GM19372 (cell line): ENCODE results near the gene SLC6A19.

Experiments used
- ATAC-seq: cut with Tn5 transposase; IDR thresholded peaks from one replicate; pipeline ENCODE4 v1.9.1; 2021; ENCODE audit warnings: mild to moderate bottlenecking, low read depth, moderate library complexity; ENCODE audit not compliant: unreplicated experiment

The SLC6A19 gene

DNA sequence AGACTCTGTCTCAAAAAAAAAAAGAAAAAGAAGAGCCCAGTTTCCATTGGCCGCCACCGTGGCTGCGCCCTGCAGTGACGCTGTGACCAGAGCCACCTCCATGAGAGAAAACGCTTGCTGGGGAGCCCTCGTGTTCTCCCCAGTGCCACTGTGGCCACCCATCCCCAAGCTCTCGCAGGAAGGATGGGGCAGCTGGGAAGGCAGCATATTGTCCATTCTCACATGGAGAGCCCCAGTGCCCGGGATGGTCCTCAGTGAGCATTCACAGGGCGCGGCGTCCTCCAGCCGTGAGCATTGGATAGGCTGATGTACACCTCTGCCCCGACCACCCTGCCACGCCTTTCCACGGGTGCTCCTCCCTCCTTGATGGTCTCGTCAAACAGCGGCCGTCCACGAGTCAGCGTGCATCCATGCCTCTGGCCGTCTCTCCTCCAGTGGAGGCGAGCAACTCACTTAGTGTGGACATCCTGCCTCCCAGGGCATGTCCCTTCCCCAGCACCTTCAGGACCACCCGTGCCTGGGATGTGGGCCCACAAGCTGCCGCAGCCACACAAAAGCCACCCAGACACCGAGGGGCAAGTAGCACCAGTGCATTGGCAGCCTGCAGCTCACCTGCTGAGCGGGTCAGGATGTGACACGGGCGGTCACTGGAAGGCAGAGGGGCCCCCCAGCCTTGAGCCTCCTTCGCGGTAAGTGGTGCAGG lies 23.4 kb upstream of the SLC6A19 start:
- no peak for ATAC-seq

DNA sequence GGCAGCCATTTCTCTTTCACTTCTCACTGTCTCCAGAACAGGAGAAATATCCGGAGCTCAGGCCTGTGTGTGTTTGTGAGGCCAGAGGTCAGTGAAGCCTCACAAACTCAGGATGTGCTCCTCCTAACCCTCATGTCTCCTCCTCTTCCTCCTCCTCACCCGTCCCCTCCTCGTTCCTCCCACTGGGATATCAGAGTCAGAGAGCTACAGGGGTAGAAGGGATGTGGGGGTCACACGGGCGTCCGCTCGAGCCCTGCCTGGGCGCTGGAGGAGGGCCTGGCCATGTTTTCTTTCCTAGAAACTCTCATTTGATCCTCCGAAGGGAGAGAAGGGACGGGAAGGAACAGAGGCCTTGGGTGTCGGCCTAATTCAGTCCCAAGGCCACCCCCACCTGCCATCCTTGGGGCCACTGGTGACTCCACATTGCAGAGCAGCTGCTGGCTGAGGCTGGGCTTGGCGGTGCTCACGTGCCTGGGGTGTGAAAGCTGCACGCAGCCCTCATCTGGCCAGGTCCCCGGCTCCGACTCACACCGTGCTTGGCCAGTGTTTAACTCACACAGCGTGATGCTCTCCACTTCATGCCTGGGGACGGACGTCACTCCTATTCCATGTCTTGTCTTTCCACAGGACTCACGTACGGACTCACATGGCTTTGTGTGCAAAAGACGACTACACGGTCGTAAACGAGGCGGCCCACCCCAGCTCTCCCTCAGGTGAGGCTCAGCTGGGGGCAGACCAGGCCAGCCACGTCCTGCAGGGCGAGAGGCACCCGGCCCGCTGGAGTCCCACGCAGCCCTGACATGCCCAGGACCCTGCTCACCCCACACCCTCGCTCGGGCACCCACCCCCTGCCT lies 22.6 kb upstream of the SLC6A19 start:
- ATAC-seq: no peak

DNA sequence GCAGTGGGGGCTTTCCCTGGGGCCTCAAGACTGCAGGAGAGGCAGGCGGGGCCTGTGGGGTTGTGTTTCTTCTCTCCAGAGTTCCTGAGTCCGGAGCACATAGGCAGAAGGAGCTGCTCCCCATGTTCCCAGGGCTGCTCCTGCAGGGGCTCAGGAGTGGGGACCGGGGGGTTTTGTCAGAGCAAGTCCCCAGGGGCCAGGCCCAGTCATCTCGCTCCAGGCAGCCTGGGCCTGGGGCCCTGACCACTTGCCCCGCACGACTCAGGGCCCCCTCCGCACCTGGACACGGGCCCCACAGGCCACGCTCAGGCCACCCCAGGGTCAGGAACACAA lies 22.0 kb upstream of the SLC6A19 start:
- ATAC-seq: no peak

DNA sequence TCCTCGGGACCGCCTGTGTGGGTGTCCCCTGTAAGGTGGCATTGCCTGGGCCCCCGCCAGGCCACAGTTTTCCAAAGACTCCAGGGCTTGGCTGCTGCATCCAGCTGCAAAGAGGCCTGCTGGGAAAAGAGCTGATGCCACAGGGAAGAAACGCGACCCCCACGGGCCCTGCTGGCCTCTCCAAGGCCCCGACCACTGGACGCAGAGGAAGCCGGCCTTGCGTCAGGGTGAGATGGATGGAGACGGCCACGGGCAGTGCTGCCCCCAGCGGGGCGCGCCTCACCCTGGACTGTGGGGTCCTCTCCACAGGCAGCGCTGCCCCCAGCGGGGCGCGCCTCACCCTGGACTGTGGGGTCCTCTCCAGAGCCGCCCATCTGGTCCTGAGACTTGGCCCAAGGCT lies 21.3 kb upstream of the SLC6A19 start:
- ATAC-seq: no peak

DNA sequence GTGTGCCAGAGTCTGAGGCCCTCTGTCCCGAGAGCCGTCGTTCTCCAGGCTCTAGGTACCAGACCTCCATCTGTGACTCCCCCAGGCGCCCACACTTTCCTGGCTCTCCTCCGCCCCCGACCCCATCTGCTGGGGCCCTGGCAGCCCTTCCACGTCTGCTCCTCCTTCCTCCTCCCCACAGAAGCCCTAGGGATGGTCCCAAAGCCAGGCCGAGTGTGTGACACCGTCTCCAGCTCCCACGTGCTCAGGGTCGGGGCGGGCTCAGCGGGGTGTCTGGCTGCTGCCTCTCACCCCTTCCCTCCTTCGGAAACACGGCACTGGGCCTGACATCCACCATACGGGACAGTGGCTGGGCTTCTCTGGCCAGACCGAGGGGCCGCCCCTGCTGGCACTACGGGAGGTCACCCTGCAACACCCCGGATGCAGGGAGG lies 20.5 kb upstream of the SLC6A19 start:
- no peak for ATAC-seq

DNA sequence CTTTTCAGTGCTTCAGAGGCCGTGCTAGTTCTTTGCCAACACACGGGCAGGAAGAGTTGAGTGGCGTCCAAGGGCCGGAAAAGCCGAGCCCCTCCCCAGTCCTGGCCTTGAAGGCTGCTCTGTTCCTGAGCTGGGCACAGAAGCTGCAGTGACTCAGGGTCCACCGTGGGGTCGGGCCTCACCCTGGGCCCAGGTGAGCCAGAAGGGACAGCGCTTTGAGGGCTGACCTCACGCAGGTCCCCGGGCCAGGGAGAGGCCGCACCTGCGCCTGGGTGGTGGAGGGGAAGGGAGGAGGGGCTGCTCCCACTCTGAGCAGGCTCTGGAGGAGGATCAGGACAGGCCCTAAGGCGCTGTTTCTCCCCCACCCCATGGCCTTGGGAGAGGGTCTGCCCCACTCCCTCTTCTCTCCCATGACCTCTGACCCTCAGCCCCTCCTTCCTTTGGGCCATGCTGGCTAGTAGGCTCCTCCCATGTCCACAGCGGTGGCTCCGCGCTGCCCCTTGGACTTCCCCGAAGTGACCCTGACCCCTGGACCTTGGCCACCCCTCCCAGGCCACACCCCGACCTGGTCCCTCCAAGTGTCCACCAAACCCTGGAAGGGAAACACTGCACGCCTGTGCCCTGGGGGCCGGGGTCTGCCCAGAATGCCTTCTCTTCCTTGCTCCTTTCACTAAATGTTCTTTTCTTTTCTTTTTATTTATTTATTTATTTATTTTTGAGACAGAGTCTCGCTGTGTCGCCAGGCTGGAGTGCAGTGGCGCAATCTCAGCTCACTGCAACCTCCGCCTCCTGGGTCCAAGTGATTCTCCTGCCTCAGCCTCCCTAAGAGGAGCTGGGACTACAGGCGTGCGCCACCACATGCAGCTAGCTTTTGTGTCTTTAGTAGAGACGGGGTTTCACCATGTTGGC lies 19.7 kb upstream of the SLC6A19 start:
- no peak for ATAC-seq

DNA sequence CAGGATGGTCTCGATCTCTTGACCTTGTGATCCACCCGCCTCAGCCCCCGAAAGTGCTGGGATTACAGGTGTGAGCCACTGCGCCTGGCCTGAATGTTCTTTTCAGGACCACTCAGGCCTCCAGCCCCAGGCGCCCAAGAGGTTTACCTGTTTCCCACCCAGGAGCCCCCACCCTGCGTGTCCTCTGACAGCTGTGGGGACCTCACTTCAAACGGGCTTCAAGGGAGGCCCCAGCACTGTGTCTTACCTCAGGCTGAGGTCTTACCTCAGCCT lies 19.1 kb upstream of the SLC6A19 start:
- no peak for ATAC-seq

DNA sequence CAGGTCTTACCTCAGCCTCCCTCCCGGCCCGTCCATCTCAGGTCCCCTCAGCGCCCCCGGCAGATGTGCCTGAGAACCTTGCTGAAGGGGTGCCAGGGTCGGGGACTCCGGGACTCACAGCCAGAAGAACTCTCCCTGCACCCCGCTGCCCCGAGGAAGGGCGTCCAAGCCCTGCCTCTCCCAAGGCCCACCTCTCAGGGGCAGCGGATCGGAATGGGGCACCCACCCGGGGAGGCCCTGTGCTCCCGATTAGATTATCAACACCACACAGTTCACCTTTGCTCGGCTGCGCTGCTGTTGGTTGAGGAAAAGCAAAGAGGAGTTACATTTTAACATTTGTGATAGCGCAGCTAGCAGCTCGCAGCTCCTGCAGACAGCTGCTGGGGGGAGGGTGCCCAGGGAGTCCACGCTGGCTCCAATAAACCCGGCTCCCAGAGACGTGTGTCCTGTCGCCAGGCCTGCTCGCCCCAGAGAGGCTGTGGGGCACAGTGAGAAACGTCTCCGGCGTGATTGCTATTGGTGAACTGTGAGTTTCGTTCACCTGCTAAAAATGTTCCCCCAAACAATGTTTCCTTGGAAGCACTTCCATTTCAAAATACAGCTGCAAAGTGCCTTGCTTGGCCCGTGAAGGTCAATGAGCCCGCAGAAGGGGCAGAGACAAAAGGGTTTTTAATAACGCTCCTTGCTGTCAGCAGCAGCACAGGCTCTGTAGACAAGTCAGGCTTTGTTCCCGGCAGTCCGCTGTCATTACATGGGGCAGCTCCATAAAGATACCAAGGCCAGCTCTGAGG lies 18.6 kb upstream of the SLC6A19 start:
- ATAC-seq: no peak

DNA sequence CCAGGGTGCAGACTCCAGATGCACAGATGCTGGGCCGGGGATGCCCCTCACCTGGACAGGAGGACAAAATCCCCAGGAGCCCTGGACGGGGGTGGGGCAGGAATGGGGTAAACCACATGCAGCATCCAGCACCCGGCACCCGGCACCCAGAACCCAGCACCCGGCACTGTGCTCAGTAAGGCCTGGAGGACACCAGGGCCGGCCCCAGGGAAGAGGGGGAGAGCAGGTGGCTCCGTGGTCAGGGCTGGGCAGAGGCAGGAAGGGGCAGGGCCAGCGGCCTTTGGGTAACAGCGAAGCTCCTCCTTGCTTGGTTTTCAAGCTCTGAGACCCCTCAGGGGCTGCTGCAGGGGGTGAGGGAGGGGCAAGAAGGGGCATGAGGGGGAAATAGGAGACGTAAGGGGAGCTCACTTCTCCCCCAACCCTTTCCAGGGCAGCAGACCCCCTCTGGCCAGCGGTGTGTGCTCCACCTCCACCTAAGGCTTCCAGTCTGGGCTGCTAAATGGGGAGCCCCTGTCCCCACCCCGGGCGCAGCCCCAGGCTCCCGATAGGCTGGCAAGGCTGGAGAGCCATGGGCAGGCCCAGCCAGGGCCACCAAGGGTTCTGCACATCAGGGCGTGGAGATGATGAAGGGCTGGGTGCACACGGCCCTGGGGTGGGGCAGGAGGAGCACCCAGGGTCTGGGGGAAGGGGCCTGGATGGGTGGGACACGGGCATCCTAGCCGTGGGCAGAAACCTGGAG lies 17.8 kb upstream of the SLC6A19 start:
- no peak for ATAC-seq

DNA sequence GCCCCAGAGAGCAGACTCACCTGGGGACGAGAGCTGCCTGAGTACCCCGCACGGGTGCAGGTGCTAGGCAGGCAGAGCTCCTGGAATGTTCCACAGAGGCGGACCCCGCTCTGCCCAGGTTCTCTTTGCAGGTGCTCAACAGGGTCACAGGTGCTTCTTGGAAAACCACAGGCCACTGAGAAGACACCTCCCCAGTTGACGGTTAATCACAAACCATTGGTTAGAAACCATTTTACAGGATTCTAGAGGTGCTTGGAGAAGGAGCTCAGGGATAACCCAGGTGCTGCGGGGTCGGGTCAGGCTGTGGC lies 17.3 kb upstream of the SLC6A19 start:
- ATAC-seq: no peak

DNA sequence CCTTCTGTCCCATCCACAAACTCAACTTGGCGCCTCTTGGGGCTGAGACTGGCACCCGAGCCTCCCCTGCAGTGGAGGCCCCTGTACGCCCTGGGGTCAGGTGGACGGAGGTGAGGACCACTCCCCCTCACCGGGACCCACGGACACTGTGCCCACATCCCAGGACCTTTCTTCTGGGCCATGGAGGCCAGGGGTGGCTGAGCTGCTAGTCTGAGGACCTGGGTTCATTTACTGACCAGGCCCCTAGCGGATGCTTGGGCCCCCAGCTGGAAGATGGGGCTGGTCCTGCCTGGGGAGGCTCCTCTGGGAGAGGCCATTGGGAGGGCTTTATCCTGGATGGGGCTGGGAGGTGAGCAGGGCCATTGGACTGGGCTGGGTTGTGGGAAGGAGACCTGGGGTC lies 16.9 kb upstream of the SLC6A19 start:
- no peak for ATAC-seq

DNA sequence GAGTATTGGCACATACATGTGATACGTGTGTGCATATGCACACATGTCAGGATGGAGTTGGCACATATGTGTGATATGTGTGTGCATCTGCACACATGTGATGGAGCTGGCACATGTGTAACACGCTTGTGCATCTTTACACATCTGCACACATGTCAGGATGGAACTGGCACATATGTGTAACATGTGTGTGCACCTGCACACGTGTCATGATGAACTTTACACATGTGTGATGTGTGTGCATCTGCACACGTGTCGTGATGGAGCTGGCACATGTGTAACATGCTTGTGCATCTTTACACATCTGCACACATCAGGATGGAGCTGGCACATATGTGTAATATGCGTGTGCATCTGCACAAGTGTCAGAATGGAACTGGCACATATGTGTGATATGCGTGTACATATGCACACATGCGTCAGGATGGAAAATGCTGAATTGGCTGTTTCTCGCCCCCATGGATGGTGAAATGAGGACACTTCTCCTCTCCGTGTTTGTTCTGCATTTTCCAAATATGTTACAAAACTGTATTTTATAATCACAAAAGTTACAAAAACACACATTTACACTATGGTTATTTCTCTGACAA lies 16.3 kb upstream of the SLC6A19 start:
- ATAC-seq: no peak

DNA sequence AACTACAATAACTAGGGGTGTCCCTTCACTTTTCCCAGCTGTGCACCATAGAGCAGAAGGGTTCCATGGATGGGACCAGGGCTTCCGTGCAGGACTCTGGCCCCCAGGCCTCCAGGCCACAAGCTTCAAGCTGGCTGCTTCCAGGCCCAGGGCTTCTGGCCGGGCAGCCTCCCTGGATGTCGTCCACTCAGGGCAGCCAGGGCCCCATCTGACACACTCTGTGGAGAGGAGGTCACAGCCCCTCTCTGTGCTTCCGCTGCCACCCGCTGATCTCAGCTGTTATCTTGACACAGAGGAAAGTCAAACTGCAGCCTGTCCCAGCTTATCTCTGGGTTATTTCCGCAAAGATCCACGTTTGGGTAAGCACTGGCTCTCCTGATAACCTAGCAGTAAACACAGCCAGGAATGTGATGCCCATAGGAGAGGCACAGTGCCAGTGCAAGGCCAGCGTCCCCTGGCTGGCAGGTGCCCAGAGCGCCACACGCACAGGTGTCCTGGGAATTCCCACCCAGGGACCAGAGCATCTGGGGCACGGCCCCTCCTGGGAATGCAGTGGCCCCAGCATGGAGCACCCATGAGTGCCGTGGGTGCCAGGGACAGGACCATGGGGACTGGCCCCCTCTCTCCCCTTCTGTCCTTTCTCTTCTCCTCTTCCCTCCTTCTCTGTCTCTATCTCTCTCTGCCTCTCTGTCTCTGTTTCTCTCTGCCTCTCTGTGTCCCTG lies 15.6 kb upstream of the SLC6A19 start:
- ATAC-seq: no peak

DNA sequence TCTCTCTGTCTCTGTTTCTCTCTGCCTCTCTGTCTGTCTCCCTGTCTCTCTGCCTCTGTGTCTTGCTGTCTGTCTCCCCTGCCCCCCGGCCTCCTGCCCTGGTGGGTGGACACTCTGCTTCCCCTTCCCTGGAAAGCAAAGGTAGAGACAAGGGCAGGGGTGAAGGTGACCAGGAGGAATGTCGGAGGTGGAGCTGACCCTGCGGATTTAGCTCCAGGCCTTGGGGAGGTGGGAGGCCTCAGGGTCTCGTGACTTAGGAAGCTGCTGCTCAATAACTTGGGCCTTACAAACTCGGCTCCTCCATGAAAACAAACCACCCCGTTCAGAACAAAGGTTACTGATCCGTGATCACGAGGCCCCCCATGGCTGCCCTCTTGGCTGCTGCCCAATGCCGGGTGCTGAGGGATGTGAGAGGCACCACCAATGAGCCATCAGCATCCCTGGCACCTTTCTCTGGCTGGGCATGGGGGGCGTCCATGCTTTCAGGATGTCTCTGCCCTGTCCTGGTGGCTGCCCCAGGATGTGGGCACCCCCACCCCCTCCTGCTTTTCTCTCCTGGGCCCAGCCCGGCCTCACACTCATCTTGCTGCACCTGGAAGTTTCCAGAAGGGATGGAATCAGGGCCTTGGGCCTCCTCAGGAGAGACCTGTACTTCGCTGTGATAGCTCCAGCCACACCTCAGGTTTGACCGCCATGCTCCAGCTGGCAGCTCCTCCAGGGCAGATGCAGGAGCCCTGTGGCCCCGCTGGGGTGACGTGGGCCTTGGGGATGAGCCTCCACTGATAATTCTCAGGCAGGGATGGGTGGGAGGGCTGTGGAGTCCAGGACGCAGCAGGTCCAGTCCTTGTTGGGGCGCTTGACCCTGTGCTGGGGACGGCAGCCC lies 14.8 kb upstream of the SLC6A19 start:
- no peak for ATAC-seq

DNA sequence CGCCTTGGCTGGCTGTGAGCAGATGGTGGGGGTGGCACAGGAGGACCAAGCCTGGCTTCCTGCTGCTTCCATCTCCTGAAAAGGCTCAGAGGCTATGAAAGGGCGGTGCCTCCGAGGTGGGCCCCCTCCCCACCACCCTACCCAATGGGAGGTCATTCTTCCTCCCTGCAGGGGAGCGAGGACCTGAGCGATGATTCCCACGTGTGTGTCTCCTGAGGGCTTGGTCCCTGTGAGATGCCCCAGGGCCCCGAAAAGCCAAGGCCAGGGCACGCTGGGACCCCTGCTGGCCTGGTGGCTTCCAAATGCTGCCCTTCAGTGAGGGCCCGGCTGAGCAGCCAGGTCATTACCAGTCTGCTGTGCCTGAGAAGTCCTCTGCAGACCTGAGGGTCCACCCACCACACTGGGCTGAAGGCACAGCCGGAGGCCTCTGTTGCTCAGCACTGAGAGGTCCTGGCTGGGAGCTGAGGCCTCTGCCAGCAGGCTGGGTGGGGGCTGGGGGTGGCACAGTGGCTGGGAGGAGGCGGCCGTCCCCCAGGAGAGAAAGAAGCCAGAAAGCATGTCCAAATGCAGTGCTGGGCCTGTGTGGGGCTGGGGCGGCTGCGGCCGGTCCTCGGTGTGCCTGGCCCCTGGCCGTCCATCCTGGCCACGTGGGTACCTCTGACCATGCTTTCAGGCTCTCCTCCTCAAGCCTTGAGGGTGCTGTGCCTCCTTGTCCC lies 14.0 kb upstream of the SLC6A19 start:
- ATAC-seq: no peak

DNA sequence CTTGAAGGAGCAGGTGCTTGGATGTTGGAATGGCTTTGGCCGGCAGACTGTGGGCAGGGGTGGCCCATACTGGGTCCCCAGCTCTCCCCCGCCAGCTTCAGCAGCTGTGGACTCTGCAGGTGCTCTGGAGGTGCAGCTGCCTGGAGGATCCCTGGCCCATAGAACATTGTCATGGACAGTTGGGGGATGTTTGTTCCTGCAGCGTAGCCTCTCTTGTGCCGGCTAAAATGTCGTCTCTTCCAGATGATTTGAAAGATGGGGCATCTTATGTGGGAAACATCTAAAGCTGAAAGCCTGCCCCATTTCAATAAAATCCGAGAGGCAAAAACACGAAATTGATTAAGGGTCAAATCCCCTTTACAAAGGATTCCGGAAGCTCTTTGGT lies 13.5 kb upstream of the SLC6A19 start:
- ATAC-seq: no peak

DNA sequence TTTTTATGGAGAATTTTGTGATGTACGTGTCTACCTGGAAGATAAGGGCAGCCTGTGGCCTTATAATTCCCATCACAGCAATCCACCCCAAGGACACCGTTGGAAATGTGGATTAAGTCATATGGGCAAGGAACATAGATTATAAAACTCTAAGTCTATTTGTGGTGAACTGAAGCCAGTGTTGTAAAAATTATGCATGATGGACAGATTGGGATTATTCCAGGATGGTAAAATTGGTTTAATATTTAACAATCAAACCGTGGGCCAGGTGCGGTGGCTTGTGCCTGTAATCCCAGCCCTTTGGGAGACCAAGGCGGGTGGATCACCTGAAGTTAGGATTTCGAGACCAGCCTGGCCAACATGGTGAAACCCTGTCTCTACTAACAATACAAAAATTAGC lies 12.9 kb upstream of the SLC6A19 start:
- ATAC-seq: no peak

DNA sequence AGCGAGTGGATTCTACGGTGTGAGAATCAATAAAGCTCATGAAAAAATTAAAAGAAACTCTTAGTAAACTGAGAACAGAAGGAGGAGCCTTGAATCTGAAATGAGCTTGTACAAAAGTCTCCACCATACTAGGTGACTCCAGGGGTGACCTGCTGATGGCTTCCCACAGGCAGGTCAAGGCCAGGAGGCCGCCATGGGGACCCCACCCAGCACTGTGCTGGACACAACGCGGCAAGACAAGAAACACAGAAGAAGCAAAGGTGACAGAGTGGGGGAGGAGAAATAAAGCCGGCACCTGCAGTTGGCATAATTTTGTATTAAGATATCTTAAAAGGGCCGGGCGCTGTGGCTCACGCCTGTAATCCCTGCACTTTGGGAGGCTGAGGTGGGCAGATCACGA lies 12.1 kb upstream of the SLC6A19 start:
- no peak for ATAC-seq
